PC-3 (cell line): Measurements from ENCODE around the gene EIF3F. TPM values are rescaled to one million over a fixed set of nuclear protein-coding genes. Genes with fewer than 3 reads are reported as not detected.

Experiments used
- ATAC-seq: fragments of 200-7000 bp; cut with Tn5 transposase; 2 replicates; pipeline ENCODE4 v1.9.1; 2020; ENCODE audit warnings: mild to moderate bottlenecking, moderate library complexity
- BruUV-seq: library from RNA; stranded (reverse); fragments of 400-500 nt; replicated peaks from 2 replicates; lab custom pipeline; 2021; lab: Mats Ljungman, UMichigan
- CTCF ChIA-PET: fragments of 300-600 bp; sonication (Branson Sonifier 250); formaldehyde crosslinking; loops from one replicate; lab custom pipeline; 2022; ENCODE audit warnings: antibody characterized with exemption; lab: Charles Lee
- POLR2A ChIA-PET: fragments of 300-600 bp; sonication (Branson Sonifier 250); formaldehyde crosslinking; loops from one replicate; lab custom pipeline; 2022; ENCODE audit warnings: antibody characterized with exemption; ENCODE audit not compliant: unreplicated experiment; lab: Charles Lee
- DNase-seq: peaks from one replicate; pipeline ENCODE4 v3.0.0-alpha.2; 2015
- H2AFZ ChIP-seq: fragments of 300-600 bp; sonication (generic); 2 replicates; pipeline ENCODE4 v1.6.0; 2016; ENCODE audit warnings: antibody characterized with exemption, low read length
- H3F3A ChIP-seq: fragments of 300-600 bp; sonication (generic); one replicate; pipeline ENCODE4 v1.6.0; 2017; ENCODE audit warnings: antibody characterized with exemption, low read length, control low read depth, mild to moderate bottlenecking; ENCODE audit not compliant: unreplicated experiment
- H3K27ac ChIP-seq: fragments of 300-600 bp; sonication (generic); 2 replicates; pipeline ENCODE4 v1.5.1; 2016; ENCODE audit warnings: mild to moderate bottlenecking, low read length
- H3K27me3 ChIP-seq: fragments of 300-600 bp; sonication (generic); 2 replicates; pipeline ENCODE4 v1.6.1; 2016; ENCODE audit warnings: low read length, mixed read lengths
- H3K36me3 ChIP-seq: fragments of 300-600 bp; sonication (generic); 2 replicates; pipeline ENCODE4 v1.6.1; 2016; ENCODE audit warnings: low read depth, mixed run types, low read length, mixed read lengths
- H3K4me1 ChIP-seq: fragments of 300-600 bp; sonication (generic); 2 replicates; pipeline ENCODE4 v1.5.1; 2016; ENCODE audit warnings: low read length; ENCODE audit not compliant: insufficient read depth
- H3K4me2 ChIP-seq: fragments of 300-600 bp; sonication (generic); 2 replicates; pipeline ENCODE4 v1.6.0; 2016; ENCODE audit warnings: low read length
- H3K4me3 ChIP-seq: fragments of 300-600 bp; sonication (generic); 2 replicates; pipeline ENCODE4 v1.5.1; 2016; ENCODE audit warnings: mild to moderate bottlenecking, low read length, mixed read lengths
- H3K79me2 ChIP-seq: fragments of 300-600 bp; sonication (generic); 2 replicates; pipeline ENCODE4 v1.6.1; 2017; ENCODE audit warnings: low read length, mixed read lengths
- H3K9ac ChIP-seq: fragments of 300-600 bp; sonication (generic); 2 replicates; pipeline ENCODE4 v1.6.0; 2016; ENCODE audit warnings: mild to moderate bottlenecking, low read length
- H3K9me2 ChIP-seq: fragments of 300-600 bp; sonication (generic); replicated peaks from 2 replicates; pipeline ENCODE4 v1.6.1; 2016; ENCODE audit warnings: mixed run types, low read length, mixed read lengths
- H3K9me3 ChIP-seq: fragments of 300-600 bp; sonication (generic); 2 replicates; pipeline ENCODE4 v1.6.1; 2016; ENCODE audit warnings: low read length, mixed read lengths
- H4K20me1 ChIP-seq: fragments of 300-600 bp; sonication (generic); 2 replicates; pipeline ENCODE4 v1.6.1; 2016; ENCODE audit warnings: low read length, mixed read lengths
- CTCF ChIP-seq: fragments of 300-600 bp; sonication (generic); conservative IDR thresholded peaks from 2 replicates; pipeline ENCODE4 v1.5.1; 2017; ENCODE audit warnings: antibody characterized with exemption, low read depth, mild to moderate bottlenecking, low read length
- EZH2 ChIP-seq: fragments of 300-600 bp; sonication (generic); IDR thresholded peaks from one replicate; pipeline ENCODE4 v1.6.1; 2017; ENCODE audit warnings: antibody characterized with exemption, mild to moderate bottlenecking, low read length; ENCODE audit not compliant: unreplicated experiment
- EZH2phosphoT487 ChIP-seq: fragments of 300-600 bp; sonication (generic); IDR thresholded peaks from 2 replicates; pipeline ENCODE4 v1.6.1; 2018; ENCODE audit warnings: mild to moderate bottlenecking, antibody characterized with exemption, low read length, borderline replicate concordance
- intact Hi-C: fragments of 100-400 bp; cut with micrococcal nuclease; formaldehyde crosslinking; loops from 2 replicates; pipeline ENCODE4 v1.9.0; 2023
- total RNA-seq: library from RNA; depleted of rRNA; stranded (reverse); fragments of >200 nt; gene quantifications from 2 replicates; pipeline ENCODE4 v1.2.3, GENCODE V29; 2014

Gene EIF3F
- total RNA-seq, 1 experiment from 2014 or later = 227 TPM

GRCh38 chr11:8030526-8031247 lies 43.5 kb downstream of the EIF3F start:
- Histone ChIP-seq H3K9me2 (no peaks in the 10 kb centered on the region), H3K27ac (no peak overlapping the region), H3K4me2 (no peak overlapping the region), H3K27me3 (peaks cover 31% of the 10 kb centered on the region), H3K4me3 (no peak overlapping the region), H3K79me2 (no peaks in the 10 kb centered on the region), H3F3A (no peaks in the 10 kb centered on the region), H4K20me1 (no peaks in the 10 kb centered on the region), H3K9ac (no peak overlapping the region), H3K4me1 (no peaks in the 10 kb centered on the region), H2AFZ (no peak overlapping the region), H3K9me3 (no peaks in the 10 kb centered on the region), H3K36me3 (no peaks in the 10 kb centered on the region)
- CTCF ChIA-PET = interaction anchor here (3.8 kb wide), 1 partner anchor 68 kb away, joined by 35 read pairs; no protein-coding TSS in a partner anchor
- TF ChIP-seq CTCF (no peak), EZH2 (no peak), EZH2phosphoT487 (no peak)
- POLR2A ChIA-PET = no interaction called here
- no TSS peak for BruUV-seq
- DNase-seq (no peak), ATAC-seq (no peak)
- intact Hi-C loops = no loop called here

GRCh38 chr11:8031248-8032115 lies 44.3 kb downstream of the EIF3F start:
- Histone ChIP-seq H3K79me2 (no peaks in the 10 kb centered on the region), H3K36me3 (no peaks in the 10 kb centered on the region), H3K9me3 (no peaks in the 10 kb centered on the region), H3F3A (no peaks in the 10 kb centered on the region), H3K9ac (no peak overlapping the region), H2AFZ (no peak overlapping the region), H3K4me2 (no peak overlapping the region), H3K4me1 (no peaks in the 10 kb centered on the region), H3K9me2 (no peaks in the 10 kb centered on the region), H4K20me1 (no peaks in the 10 kb centered on the region), H3K27me3 (peaks cover 31% of the 10 kb centered on the region), H3K4me3 (no peak overlapping the region), H3K27ac (no peak overlapping the region)
- DNase-seq (no peak), ATAC-seq (no peak)
- no TSS peak for BruUV-seq
- POLR2A ChIA-PET = no interaction called here
- CTCF ChIA-PET = interaction anchor here (3.8 kb wide), 1 partner anchor 68 kb away, joined by 35 read pairs; no protein-coding TSS in a partner anchor
- TF ChIP-seq CTCF (no peak), EZH2phosphoT487 (no peak), EZH2 (no peak)
- intact Hi-C loops = no loop called here
